Measurements from ENCODE around the gene FAT4.
A peak's percentile ranks its signal among the peaks of the same experiment; 100 is the strongest.

FAT4 gene

DNA sequence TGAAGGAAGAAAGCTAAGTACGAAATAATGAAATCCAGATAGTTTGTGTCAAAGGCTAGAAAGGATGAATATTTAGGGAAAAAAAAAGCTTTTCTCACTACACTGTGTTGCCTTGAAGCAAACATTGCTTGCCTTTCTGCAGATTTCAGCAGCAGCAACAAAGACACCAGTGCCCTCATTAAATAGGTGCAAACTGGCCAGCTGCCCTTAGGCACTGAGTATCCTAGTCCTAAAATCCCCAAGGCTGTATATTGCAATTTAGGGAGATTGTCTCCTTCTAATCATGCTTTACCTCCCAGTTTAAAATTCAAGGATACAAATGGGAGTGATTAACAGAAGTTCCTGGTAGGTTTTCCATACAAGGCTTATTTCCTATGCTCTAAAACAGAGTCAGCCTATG, 8.6 kb upstream of the FAT4 start:
- TF ChIP-seq, protein P1, sequence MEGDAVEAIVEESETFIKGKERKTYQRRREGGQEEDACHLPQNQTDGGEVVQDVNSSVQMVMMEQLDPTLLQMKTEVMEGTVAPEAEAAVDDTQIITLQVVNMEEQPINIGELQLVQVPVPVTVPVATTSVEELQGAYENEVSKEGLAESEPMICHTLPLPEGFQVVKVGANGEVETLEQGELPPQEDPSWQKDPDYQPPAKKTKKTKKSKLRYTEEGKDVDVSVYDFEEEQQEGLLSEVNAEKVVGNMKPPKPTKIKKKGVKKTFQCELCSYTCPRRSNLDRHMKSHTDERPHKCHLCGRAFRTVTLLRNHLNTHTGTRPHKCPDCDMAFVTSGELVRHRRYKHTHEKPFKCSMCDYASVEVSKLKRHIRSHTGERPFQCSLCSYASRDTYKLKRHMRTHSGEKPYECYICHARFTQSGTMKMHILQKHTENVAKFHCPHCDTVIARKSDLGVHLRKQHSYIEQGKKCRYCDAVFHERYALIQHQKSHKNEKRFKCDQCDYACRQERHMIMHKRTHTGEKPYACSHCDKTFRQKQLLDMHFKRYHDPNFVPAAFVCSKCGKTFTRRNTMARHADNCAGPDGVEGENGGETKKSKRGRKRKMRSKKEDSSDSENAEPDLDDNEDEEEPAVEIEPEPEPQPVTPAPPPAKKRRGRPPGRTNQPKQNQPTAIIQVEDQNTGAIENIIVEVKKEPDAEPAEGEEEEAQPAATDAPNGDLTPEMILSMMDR (IDR thresholded peaks at IDR 0.05; ENCODE audit: extremely low read depth, insufficient read depth, missing control alignments) = no peak
- in situ Hi-C loops (cut with MboI; ENCODE audit: low pct_unique_long_range_greater_than_20kb, low sequenced_read_pairs, unreplicated experiment) = no loop called here
- DNase-seq (ENCODE audit: low spot score) = no peak

DNA sequence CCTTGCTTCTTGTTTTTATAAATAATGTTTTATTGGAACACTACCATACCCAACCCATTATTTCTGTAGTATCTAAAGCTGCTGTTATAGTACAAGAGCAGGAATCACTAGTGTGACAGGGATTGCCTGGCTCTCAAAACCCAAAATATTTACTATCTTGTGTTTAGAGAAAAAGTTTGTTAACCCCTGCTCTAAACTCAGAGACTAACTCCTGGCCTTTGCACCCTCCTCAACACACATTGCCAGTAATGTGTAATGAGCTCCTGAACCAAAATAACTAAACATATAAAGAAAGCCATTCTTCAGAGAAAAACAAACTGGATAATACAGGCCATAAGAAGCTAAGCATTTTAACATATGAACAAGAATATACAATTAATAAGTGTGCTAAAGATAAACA, 8.2 kb upstream of the FAT4 start:
- in situ Hi-C loops (cut with MboI; ENCODE audit: low pct_unique_long_range_greater_than_20kb, low sequenced_read_pairs, unreplicated experiment) = no loop called here
- TF ChIP-seq, protein P1 (IDR thresholded peaks at IDR 0.05; ENCODE audit: extremely low read depth, insufficient read depth, missing control alignments) = no peak
- DNase-seq (ENCODE audit: low spot score) = no peak

DNA sequence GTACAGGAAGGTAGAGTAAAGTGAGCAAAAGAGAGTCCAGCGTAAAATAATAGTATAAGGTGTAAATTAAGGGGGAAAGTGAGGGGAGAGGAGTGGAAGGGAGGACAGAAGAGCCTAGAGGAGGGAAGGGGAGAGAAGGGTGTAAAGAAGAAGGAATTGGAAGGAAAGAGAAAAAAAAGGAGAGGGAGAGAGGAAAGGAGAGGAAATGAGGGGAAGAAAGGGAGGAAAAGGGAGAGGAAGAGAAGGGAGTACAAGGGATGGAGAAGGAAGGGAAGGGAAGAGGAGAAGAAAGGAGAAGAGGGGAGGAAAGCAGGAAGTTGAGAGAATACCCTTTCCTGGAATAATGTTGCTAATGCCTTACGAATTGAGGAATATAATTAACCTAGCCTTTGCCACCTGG, 3.3 kb upstream of the FAT4 start:
- TF ChIP-seq, protein P1 (IDR thresholded peaks at IDR 0.05; ENCODE audit: extremely low read depth, insufficient read depth, missing control alignments) = no peak
- in situ Hi-C loops (cut with MboI; ENCODE audit: low pct_unique_long_range_greater_than_20kb, low sequenced_read_pairs, unreplicated experiment) = no loop called here
- DNase-seq (ENCODE audit: low spot score) = no peak

- peak; percentile 72 for DNase-seq (ENCODE audit: low spot score)
- TF ChIP-seq, protein P1 (IDR thresholded peaks at IDR 0.05; ENCODE audit: extremely low read depth, insufficient read depth, missing control alignments) = peak; percentile 78
- in situ Hi-C loops (cut with MboI; ENCODE audit: low pct_unique_long_range_greater_than_20kb, low sequenced_read_pairs, unreplicated experiment) = no loop called here
Observed at GRCh38 chr4:125313497-125313896, 1.3 kb upstream of the FAT4 start.

GRCh38 chr4:125313989-125314667, 627 bp upstream of the FAT4 start:
- TF ChIP-seq, protein P1 (IDR thresholded peaks at IDR 0.05; ENCODE audit: extremely low read depth, insufficient read depth, missing control alignments) = no peak
- no peak for DNase-seq (ENCODE audit: low spot score)
- in situ Hi-C loops (cut with MboI; ENCODE audit: low pct_unique_long_range_greater_than_20kb, low sequenced_read_pairs, unreplicated experiment) = no loop called here

- DNase-seq (ENCODE audit: low spot score) = peak; percentile 31
- TF ChIP-seq, protein P1 (IDR thresholded peaks at IDR 0.05; ENCODE audit: extremely low read depth, insufficient read depth, missing control alignments) = no peak
- in situ Hi-C loops (cut with MboI; ENCODE audit: low pct_unique_long_range_greater_than_20kb, low sequenced_read_pairs, unreplicated experiment) = no loop called here
Observed at GRCh38 chr4:125315576-125316400, 1.0 kb downstream of the FAT4 start.
